Measurements from ENCODE around the gene AGPS.

Gene AGPS

GRCh38 chr2:177501186-177501585 lies 108.6 kb downstream of the AGPS start:
- Histone ChIP-seq H3K9ac (ENCODE audit: insufficient read length) (no peak overlapping the region), H3K4me3 (no peak overlapping the region), H3K27ac (no peak overlapping the region), H3K36me3 (ENCODE audit: insufficient read depth, low read length) (no peaks in the 10 kb centered on the region), H3K9me3 (ENCODE audit: low read depth, low read length) (no peaks in the 10 kb centered on the region)
- no peak for DNase-seq (ENCODE audit: low read depth, low spot score)
- TF ChIP-seq POLR2AphosphoS5 (IDR thresholded peaks at IDR 0.05; ENCODE audit: borderline replicate concordance, low read depth, low read length) (no peak), EZH2 (IDR thresholded peaks at IDR 0.05) (no peak), FOXP2 (optimal IDR thresholded peaks at IDR 0.05; ENCODE audit: control extremely low read depth, extremely low read length, insufficient read depth) (no peak)

DNA sequence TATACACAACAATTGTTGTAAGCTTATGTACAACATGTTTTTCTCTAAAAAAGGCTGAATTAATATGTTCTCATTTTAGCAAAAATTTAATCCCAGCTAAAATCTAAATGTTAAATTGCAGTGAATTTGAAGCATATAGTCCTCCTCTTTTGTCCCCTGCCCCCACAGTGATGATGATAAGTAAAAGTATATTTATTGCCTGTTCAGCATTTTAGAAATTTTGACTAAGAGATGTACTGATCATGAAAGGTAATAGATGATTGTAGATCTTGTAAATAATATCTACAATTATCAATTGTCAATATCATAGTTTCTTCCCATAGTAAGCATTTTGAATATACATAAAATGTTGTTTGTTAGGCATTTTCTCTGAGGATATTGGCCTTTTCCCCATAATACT lies 113.9 kb downstream of the AGPS start:
- no peak for DNase-seq (ENCODE audit: low read depth, low spot score)

DNA sequence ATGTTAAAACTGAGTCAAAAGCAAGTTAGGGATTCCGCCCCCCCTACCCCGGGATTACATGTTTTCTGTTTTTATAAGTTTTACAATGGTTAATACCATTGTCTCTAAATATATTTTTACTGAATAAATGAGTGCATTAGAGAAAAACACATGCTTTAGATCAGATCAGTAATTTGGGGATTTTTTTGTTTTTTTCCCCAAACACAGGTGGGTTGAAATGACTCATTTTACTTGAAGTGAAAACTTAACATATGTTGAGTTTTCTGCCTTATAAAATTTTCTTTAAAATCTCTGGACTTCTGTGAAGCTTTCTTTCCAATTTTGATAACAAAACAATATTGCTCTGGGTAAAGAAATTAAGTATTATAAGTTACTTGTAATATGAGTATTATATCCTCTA lies 114.4 kb downstream of the AGPS start:
- no peak for TF ChIP-seq FOXP2 (optimal IDR thresholded peaks at IDR 0.05; ENCODE audit: control extremely low read depth, extremely low read length, insufficient read depth)
- TF ChIP-seq POLR2AphosphoS5 (IDR thresholded peaks at IDR 0.05; ENCODE audit: borderline replicate concordance, low read depth, low read length), result no peak
- TF ChIP-seq EZH2 (IDR thresholded peaks at IDR 0.05), result no peak
- H3K9ac ChIP-seq (ENCODE audit: insufficient read length), result no peak overlapping the region

More for the DNA sequence above, 113.9 kb downstream of the AGPS start:
- H3K36me3 ChIP-seq (ENCODE audit: insufficient read depth, low read length), result peaks cover 6% of the 10 kb centered on the region; the same call in 1 of the 2 replicates
- H3K4me3 ChIP-seq, result no peak overlapping the region
- H3K9ac ChIP-seq (ENCODE audit: insufficient read length), result no peak overlapping the region
- no peak overlapping the region for H3K27ac ChIP-seq
- TF ChIP-seq POLR2AphosphoS5 (IDR thresholded peaks at IDR 0.05; ENCODE audit: borderline replicate concordance, low read depth, low read length) (no peak), EZH2 (IDR thresholded peaks at IDR 0.05) (no peak), FOXP2 (optimal IDR thresholded peaks at IDR 0.05; ENCODE audit: control extremely low read depth, extremely low read length, insufficient read depth) (no peak)
- H3K9me3 ChIP-seq (ENCODE audit: low read depth, low read length), result no peaks in the 10 kb centered on the region

DNA sequence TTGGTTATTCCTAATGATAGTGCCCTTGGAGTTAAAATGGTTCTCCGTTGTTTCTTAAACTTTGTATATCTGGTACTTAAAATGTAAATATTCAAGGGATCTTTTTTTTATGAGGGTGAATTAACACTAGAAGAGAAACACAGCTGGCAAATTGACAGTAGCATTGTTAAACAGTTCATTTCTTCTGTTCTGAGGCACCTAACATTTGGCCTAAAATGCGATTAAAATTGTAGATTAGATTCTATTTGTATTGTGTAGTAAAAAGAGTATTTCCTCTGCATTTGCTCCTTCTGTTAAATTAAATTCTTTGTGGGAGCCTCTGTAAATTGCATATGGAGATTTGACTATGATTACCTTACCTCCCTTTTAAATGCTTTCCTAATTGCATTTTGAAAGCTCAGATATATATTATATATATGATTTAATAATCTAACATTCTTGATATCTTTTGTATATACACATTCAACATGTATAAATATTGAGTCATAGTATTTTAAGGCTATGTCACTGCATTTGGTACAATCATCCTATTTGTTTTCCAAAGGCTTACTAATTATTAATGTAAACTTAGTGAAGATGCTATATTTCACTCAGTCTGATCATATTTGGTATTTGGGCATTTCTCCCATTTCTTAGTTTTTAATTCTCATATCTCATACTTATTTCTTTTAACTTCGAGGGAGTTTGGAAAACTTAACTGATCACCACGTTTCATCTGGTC lies 124.4 kb downstream of the AGPS start:
- H3K9me3 ChIP-seq (ENCODE audit: low read depth, low read length), result no peaks in the 10 kb centered on the region
- no peak overlapping the region for H3K9ac ChIP-seq (ENCODE audit: insufficient read length)
- DNase-seq (ENCODE audit: low read depth, low spot score), result no peak
- no peak overlapping the region for H3K27ac ChIP-seq
- no peak overlapping the region for H3K4me3 ChIP-seq
- TF ChIP-seq FOXP2 (optimal IDR thresholded peaks at IDR 0.05; ENCODE audit: control extremely low read depth, extremely low read length, insufficient read depth) (no peak), POLR2AphosphoS5 (IDR thresholded peaks at IDR 0.05; ENCODE audit: borderline replicate concordance, low read depth, low read length) (no peak), EZH2 (IDR thresholded peaks at IDR 0.05) (no peak)
- peaks cover 7% of the 10 kb centered on the region for H3K36me3 ChIP-seq (ENCODE audit: insufficient read depth, low read length)

More for the DNA sequence above, 114.4 kb downstream of the AGPS start:
- H3K9me3 ChIP-seq (ENCODE audit: low read depth, low read length), result no peaks in the 10 kb centered on the region
- no peak for DNase-seq (ENCODE audit: low read depth, low spot score)
- H3K36me3 ChIP-seq (ENCODE audit: insufficient read depth, low read length), result peaks cover 6% of the 10 kb centered on the region; the same call in 1 of the 2 replicates
- no peak overlapping the region for H3K27ac ChIP-seq
- H3K4me3 ChIP-seq, result no peak overlapping the region

DNA sequence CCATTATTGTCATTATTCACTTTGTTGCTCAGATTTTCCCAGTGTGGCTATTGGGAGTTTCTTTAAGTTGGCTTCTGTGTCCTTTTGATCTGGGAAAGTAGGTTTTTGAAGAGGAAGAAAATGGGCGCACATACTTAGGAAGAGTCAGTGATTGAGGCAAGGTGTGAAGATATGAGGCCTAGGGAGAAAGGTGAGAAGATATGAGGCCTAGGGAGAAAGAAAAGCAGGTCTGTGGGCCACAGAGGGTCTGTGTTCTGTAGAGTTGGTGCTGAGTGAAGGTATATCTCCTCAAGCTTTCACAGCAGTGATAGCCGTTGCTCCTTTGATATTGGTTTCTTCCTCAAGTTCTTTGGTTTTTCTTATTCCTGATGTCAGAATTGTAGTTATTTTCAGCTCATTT lies 126.2 kb downstream of the AGPS start:
- Histone ChIP-seq H3K9me3 (ENCODE audit: low read depth, low read length) (no peaks in the 10 kb centered on the region), H3K9ac (ENCODE audit: insufficient read length) (no peak overlapping the region), H3K36me3 (ENCODE audit: insufficient read depth, low read length) (peaks cover 7% of the 10 kb centered on the region), H3K27ac (no peak overlapping the region), H3K4me3 (no peak overlapping the region)
- DNase-seq (ENCODE audit: low read depth, low spot score), result no peak
- no peak for TF ChIP-seq EZH2 (IDR thresholded peaks at IDR 0.05)
- TF ChIP-seq POLR2AphosphoS5 (IDR thresholded peaks at IDR 0.05; ENCODE audit: borderline replicate concordance, low read depth, low read length), result no peak

DNA sequence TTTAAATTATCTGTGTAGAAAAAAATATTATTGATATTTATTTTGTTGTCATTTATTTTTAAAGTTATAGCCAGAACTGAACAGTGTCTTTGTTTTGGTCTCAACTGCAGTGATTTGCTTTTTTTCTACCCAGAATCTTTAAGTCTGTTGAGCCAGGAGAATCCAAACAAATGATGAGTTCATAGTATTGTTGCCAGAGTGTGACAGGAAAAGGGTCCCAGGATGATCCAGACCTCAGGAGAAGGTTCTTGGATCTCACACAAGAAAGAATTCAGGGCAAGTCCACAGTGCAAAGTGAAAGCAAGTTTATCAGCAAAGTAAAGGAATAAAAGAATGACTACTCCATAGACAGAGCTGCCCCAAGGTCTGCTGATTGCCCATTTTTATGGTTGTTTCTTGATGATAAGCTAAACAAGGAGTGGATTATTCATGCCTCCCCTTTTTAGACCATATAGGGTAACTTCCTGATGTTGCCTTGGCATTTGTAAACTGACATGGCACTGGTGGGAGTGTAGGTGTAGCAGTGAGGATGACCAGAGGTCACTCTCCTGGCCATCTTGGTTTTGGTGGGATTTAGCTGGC lies 127.1 kb downstream of the AGPS start:
- Histone ChIP-seq H3K9ac (ENCODE audit: insufficient read length) (no peak overlapping the region), H3K27ac (no peak overlapping the region), H3K9me3 (ENCODE audit: low read depth, low read length) (no peaks in the 10 kb centered on the region), H3K4me3 (no peak overlapping the region), H3K36me3 (ENCODE audit: insufficient read depth, low read length) (peaks cover 4% of the 10 kb centered on the region)
- no peak for DNase-seq (ENCODE audit: low read depth, low spot score)
- TF ChIP-seq EZH2 (IDR thresholded peaks at IDR 0.05), result no peak
- TF ChIP-seq POLR2AphosphoS5 (IDR thresholded peaks at IDR 0.05; ENCODE audit: borderline replicate concordance, low read depth, low read length), result no peak
- no peak for TF ChIP-seq FOXP2 (optimal IDR thresholded peaks at IDR 0.05; ENCODE audit: control extremely low read depth, extremely low read length, insufficient read depth)

DNA sequence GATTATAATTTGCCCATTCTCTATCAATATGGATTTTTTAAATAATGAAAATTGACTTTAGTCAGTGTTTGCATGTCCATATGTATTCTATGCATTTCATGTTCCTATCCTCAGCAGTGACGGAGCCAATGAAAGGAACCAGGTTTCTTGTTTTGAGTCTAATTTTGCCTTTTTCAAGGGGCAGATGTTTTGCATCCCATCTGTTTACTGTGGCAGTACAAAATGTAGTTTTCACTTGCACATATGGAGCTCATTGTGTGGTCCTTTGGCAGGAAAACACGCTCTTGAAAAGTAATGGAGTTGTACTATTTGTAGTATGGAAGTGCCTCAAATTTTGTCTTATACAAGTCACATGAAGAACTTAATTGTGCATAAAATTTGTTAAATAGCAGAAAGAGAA lies 127.8 kb downstream of the AGPS start:
- peaks cover 3% of the 10 kb centered on the region for H3K36me3 ChIP-seq (ENCODE audit: insufficient read depth, low read length)
- no peak overlapping the region for H3K27ac ChIP-seq
- H3K9ac ChIP-seq (ENCODE audit: insufficient read length), result no peak overlapping the region
- TF ChIP-seq EZH2 (IDR thresholded peaks at IDR 0.05) (no peak), FOXP2 (optimal IDR thresholded peaks at IDR 0.05; ENCODE audit: control extremely low read depth, extremely low read length, insufficient read depth) (no peak), POLR2AphosphoS5 (IDR thresholded peaks at IDR 0.05; ENCODE audit: borderline replicate concordance, low read depth, low read length) (no peak)
- H3K4me3 ChIP-seq, result no peak overlapping the region
- no peak for DNase-seq (ENCODE audit: low read depth, low spot score)
- H3K9me3 ChIP-seq (ENCODE audit: low read depth, low read length), result no peaks in the 10 kb centered on the region

DNA sequence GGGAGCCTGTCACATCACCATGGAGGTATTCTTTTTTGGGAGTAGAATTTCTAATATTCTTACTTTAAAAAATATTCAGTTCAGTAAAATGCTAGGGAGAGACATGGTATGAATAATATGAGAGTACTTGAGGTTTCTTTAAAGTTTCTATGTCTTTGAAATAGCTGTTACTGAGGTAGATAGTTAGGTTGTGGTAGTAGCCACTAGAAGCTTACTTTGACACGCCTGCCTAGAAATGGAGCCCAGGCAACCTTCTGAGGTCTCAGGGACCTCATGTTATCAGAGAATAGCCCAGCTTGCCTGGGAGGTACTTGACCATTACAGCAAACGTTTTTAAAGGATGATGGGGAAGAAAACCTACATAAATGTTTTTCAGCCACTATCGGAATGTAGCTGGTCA lies 131.2 kb downstream of the AGPS start:
- Histone ChIP-seq H3K36me3 (ENCODE audit: insufficient read depth, low read length) (peaks cover 3% of the 10 kb centered on the region; the same call in 1 of the 2 replicates), H3K4me3 (no peak overlapping the region), H3K9ac (ENCODE audit: insufficient read length) (no peak overlapping the region), H3K27ac (no peak overlapping the region), H3K9me3 (ENCODE audit: low read depth, low read length) (no peaks in the 10 kb centered on the region)
- TF ChIP-seq EZH2 (IDR thresholded peaks at IDR 0.05) (no peak), POLR2AphosphoS5 (IDR thresholded peaks at IDR 0.05; ENCODE audit: borderline replicate concordance, low read depth, low read length) (no peak)
- DNase-seq (ENCODE audit: low read depth, low spot score), result no peak
